Kidney tubule cell (primary cell): ENCODE results near the gene RBMS1.
"Not testable (repeated sequence)": the region's sequence is repeated elsewhere in the genome, so short reads cannot be mapped to it uniquely, and the experiment has no call there.

ENCODE experiments used
- DNase-seq: peaks from one replicate; pipeline ENCODE4 v3.0.0-alpha.2; 2018; ENCODE audit warnings: low spot score

Gene RBMS1

GRCh38 chr2:160469621-160470204 is 23.9 kb downstream of the RBMS1 start:
- DNase-seq: no peak

GRCh38 chr2:160469164-160469563 is 24.4 kb downstream of the RBMS1 start:
- DNase-seq: no peak

DNA sequence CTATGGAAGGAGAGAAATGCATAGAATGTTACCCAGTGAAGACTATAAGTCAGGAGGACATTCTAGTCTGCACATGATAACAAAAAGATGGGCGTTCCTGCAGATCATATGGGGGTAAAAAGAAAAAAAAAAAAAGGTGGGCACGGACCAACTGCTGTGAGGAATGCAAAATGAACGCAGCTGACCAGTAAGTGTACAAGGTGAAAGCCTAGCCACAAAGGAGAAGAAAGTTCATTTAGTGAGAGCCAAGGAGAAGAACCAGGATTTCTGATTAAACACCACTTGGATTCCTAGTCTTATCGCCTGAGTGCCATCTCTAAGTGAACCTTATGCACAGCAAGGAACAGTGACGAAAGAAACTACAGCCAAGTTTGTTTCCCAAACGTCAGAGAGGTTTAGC is 26.5 kb downstream of the RBMS1 start:
- no peak for DNase-seq

DNA sequence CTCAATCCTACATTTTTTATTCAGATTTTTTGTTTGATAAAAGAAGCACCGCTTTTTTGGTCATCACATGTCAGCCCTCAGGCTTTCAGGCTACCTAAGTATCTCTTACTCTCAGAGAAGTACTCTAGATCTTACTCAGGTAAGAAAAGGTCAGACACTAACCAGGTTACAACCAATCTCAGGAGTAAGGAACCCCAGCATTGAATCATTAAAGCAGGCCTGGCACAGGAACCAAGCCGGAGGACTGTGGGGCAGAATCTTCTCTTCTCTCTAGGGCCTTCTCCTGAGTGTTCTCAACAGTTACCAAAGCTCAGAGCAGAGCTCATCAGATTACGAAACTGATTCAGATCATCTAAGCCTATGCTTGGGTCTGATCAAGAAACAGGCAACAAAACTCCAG is 28.2 kb downstream of the RBMS1 start:
- no peak for DNase-seq

DNA sequence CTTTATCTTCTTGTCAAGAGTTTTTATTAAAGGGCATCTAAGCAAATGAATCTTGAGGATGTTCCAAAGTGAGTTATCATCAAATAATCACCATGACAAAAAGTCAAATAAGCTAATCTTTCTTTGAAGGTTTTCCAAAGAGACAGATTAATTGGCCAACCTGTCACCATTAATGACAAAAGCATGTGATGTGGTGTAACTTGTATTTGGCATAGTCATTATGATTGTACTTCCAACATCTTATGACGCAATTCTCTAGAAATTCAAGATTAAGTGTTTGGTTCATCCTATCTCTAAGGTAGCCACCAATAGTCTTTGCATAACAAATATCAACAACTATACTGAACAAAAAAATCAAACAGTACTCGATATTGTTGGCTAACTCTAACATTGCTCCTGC is 28.6 kb downstream of the RBMS1 start:
- no peak for DNase-seq

GRCh38 chr2:160464017-160464416 is 29.6 kb downstream of the RBMS1 start:
- DNase-seq: no peak

DNA sequence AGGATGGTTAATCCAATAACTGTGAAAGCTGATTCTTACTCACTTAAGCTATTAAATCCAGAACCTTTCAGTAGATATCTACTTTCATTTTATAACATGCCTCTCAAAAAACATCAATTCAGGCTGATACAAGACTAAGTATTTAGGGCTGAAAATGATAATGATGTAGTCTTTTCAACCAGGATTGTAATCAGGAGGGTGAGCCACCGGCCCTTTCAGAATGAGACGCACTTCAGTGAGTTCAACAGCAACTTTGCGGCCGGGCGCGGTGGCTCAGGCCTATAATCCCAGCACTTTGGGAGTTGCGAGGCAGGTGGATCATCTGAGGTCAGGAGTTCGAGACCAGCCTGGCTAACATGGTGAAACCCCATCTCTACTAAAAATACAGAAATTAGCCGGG is 30.4 kb downstream of the RBMS1 start:
- no peak for DNase-seq

DNA sequence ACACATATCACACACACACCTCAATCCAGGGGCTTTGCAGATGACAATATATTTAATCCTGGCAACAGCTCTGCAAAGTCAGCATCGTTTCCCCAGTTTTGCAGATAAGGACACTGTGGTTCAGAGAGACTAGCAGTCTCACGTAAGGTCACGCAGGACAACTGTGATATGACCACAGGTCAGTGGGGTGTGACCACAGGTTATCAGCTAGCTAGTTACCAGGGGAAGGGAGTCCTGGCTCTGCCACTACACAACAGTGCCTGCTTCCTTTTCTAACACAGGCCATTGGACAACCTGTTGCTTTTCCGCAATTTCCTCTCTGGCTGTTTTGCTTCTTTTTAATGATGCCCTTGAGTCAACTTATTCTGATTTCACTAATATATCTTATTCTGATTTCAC is 33.3 kb downstream of the RBMS1 start:
- no peak for DNase-seq

GRCh38 chr2:160459538-160460332 is 33.9 kb downstream of the RBMS1 start:
- peak; percentile 32 for DNase-seq

GRCh38 chr2:160458718-160459453 is 34.7 kb downstream of the RBMS1 start:
- no peak for DNase-seq

DNA sequence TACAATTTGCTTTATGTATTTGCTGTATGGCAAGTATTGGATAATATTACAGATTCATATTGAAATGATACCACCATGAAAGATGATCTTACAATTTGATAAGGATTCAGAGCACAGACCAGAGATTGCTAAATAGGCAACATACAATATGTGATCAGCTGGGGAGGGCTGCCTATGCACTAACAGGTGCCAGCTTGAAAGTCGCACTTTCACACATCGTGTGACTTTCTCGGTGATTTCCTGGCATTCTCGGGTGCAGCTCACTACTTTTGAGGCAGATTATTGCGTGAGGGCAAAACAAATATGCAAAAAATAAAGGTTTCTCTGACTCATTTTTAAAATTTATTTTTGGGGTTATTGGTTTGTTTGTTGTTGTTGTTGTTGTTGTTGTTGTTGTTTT is 36.0 kb downstream of the RBMS1 start:
- DNase-seq: no peak

- DNase-seq: no peak
Measured at GRCh38 chr2:160454070-160454797, 39.4 kb downstream of the RBMS1 start.

- no peak for DNase-seq
Measured at GRCh38 chr2:160453111-160453820, 40.3 kb downstream of the RBMS1 start.

GRCh38 chr2:160450486-160450885 is 43.1 kb downstream of the RBMS1 start:
- DNase-seq: no peak

DNA sequence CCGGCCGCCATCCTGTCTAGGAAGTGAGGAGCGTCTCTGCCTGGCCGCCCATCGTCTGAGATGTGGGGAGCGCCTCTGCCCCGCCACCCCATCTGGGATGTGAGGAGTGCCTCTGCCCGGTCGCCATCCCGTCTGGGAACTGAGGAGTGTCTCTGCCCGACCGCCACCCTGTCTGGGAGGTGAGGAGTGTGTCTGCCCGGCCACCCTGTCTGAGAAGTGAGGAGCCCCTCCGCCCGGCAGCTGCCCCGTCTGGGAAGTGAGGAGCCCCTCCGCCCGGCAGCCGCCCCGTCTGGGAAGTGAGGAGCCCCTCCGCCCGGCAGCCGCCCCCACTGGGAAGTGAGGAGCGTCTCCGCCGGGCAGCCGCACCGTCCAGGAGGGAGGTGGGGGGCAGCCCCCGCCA is 44.8 kb downstream of the RBMS1 start:
- not testable (repeated sequence) for DNase-seq

DNA sequence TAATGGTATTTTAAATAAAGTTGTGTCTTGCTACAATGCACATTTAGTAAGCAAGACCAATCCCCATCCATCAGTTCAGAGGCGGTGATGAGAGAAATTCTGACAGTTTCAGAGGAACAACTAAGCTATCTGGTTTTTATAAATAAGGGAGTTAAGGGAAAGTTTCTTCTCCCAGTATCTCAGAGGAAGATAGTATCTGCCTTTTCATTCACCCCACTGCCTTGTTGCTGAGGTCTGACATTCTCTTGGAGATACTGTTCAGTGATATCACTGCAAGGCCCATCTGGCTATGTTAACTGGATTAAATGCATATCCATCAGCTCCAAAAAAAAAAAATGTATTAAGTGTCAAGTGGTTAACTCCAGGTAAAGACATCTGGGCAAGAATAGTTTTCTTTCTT is 47.9 kb downstream of the RBMS1 start:
- DNase-seq: no peak

DNA sequence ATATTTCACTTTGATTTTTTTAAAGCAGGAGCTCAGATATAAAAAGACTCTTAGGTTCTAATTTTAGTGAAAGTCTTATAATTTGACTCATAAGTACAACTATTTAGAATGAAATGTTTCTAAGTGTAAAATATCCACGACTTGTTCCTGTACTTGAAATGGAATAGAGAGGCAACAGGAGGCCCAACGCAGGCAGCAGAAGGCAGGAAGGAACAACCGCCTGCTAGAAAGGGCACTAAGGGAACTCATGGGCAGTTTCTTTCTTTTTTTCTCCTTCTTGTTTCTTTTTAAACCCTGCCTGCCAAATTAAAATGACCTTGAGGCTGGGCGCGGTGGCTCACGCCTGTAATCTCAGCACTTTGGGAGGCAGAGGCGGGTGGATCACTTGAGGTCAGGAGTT is 51.0 kb downstream of the RBMS1 start:
- DNase-seq: no peak

DNA sequence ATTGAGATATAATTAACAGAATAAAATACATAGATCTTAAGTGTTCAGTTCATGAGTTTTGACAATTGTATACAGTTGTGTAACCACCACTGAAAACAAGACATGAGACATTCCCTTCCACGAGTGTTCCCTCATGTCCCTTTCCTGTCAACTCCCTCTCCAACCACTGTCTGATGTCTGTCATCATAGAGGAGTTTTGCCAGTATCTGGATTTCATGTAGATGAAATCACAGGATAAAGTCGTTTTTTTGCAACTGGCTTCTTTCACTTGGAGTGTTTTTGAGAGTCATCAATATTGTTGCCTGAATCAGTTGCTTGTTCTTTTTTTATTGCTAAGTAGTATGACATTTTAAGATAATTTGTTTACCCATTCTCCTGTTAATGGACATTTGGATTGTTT is 52.7 kb downstream of the RBMS1 start:
- no peak for DNase-seq

- DNase-seq: not testable (repeated sequence)
Measured at GRCh38 chr2:160439038-160439437, 54.6 kb downstream of the RBMS1 start.

- no peak for DNase-seq
Measured at GRCh38 chr2:160437273-160437672, 56.3 kb downstream of the RBMS1 start.

DNA sequence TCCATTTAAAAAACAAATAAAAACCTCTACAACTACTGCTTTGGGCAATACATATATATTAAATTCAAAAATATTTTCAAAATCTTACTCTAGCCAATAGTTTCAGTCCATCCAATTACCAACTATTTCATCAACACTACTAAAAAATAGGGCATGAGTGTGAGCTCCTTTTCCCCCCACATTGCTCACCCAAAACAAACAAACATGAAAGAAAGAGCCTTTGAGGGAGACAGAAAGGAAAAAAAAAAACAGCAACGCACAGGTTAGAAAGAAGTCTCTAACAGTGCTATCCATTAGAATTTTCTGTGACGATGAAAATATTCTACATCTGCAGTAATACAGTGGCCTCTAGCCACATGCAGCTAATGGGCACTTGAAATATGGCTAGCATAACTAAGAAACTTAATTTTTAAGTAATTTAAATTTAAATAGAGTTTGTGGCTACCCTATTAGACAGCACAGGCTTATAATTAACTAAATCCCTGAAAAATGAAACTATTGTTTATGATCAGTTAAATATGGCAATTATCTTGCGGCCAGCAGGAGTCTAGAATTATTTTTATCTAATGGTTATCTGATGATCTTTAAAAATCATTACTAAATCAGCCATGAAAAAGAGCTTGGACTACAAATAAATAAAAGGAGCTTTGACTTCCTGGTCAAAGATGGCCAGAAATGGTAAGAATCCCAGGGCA is 59.2 kb downstream of the RBMS1 start:
- no peak for DNase-seq
